Keratinocyte (primary cell): ENCODE measurements around the gene CLEC3B. TPM values are rescaled to one million over a fixed set of nuclear protein-coding genes. Genes with fewer than 3 reads are reported as not detected.

ENCODE experiments used
- DNase-seq: peaks from one replicate; pipeline ENCODE4 v3.0.0-alpha.2; 2011; ENCODE audit warnings: low read depth, missing footprints, low spot score
- FAIRE-seq: peaks from 2 replicates; lab custom pipeline; 2011; peaks lifted over from hg19 to GRCh38; lab: Jason Lieb, UNC
- H2AFZ ChIP-seq: 2 replicates; pipeline ENCODE4 v1.6.0; 2012; ENCODE audit warnings: low read length, control low read depth, inconsistent platforms; ENCODE audit not compliant: control insufficient read depth
- H3K27ac ChIP-seq: 2 replicates; pipeline ENCODE4 v1.5.1; 2011; ENCODE audit warnings: low read length; ENCODE audit not compliant: control insufficient read depth, insufficient read depth
- H3K27me3 ChIP-seq: 3 replicates; pipeline ENCODE4 v1.6.0; 2011; ENCODE audit warnings: low read length; ENCODE audit not compliant: control insufficient read depth, insufficient read depth; ENCODE audit errors: extremely low read depth
- H3K36me3 ChIP-seq, 2 experiments: 2 replicates in 1 of 2; 3 replicates in 1 of 2; pipeline ENCODE4 v1.5.1; 2011; ENCODE audit warnings: low read length in 2 of 2, mild to moderate bottlenecking in 1 of 2; ENCODE audit not compliant: control insufficient read depth in 2 of 2, insufficient read depth in 2 of 2; ENCODE audit errors: extremely low read depth in 1 of 2
- H3K4me1 ChIP-seq: 3 replicates; pipeline ENCODE4 v1.5.1; 2011; ENCODE audit warnings: low read length; ENCODE audit not compliant: control insufficient read depth, insufficient read depth; ENCODE audit errors: extremely low read depth
- H3K4me2 ChIP-seq: 3 replicates; pipeline ENCODE4 v1.6.0; 2011; ENCODE audit warnings: low read depth, low read length; ENCODE audit not compliant: control insufficient read depth, insufficient read depth; ENCODE audit errors: extremely low read depth
- H3K4me3 ChIP-seq, 3 experiments: fragments of 200-600 bp in 1 of 3; sonication (generic) in 1 of 3; 2 replicates in 2 of 3; 3 replicates in 1 of 3; pipeline ENCODE4 v1.5.1; 2011 to 2016; ENCODE audit warnings: low read length in 3 of 3, mild to moderate bottlenecking in 3 of 3, control low read depth in 2 of 3, inconsistent platforms in 1 of 3, low read depth in 1 of 3, mixed read lengths in 1 of 3, mixed run types in 1 of 3, moderate library complexity in 1 of 3; ENCODE audit not compliant: control insufficient read depth in 2 of 3, insufficient read depth in 2 of 3; ENCODE audit errors: extremely low read depth in 1 of 3
- H3K79me2 ChIP-seq: 2 replicates; pipeline ENCODE4 v1.6.0; 2012; ENCODE audit warnings: low read length; ENCODE audit not compliant: control insufficient read depth, insufficient read depth
- H3K9ac ChIP-seq: 3 replicates; pipeline ENCODE4 v1.6.0; 2011; ENCODE audit warnings: low read length; ENCODE audit not compliant: control insufficient read depth, insufficient read depth; ENCODE audit errors: extremely low read depth
- H3K9me1 ChIP-seq: 3 replicates; pipeline ENCODE4 v1.6.0; 2011; ENCODE audit warnings: low read length; ENCODE audit not compliant: control insufficient read depth, insufficient read depth; ENCODE audit errors: extremely low read depth
- H3K9me3 ChIP-seq: 2 replicates; pipeline ENCODE4 v1.5.1; 2012; ENCODE audit warnings: low read depth, low read length; ENCODE audit not compliant: control insufficient read depth
- H4K20me1 ChIP-seq: 3 replicates; pipeline ENCODE4 v1.6.0; 2011; ENCODE audit warnings: low read length; ENCODE audit not compliant: control insufficient read depth, insufficient read depth; ENCODE audit errors: extremely low read depth
- EZH2 ChIP-seq: IDR thresholded peaks from one replicate; pipeline ENCODE4 v1.6.1; 2012; ENCODE audit warnings: inconsistent platforms, mild to moderate bottlenecking, low read length, moderate library complexity
- dilution Hi-C: fragments of 300-500 bp; cut with MboI; formaldehyde crosslinking; loops from one replicate; pipeline ENCODE4 v1.7.0; 2020; ENCODE audit warnings: low sequenced_read_pairs; ENCODE audit not compliant: extremely low pct_ligation_motif_present
- polyA plus RNA-seq, 5 experiments: library from polyadenylated mRNA; depleted of rRNA in 3 of 5; stranded (reverse) in 3 of 5; stranded (forward) in 1 of 5; unstranded in 1 of 5; fragments of >200 nt; gene quantifications; 1 replicate in 1 of 5; 2 replicates in 3 of 5; 3 replicates in 1 of 5; pipeline versions ENCODE4 v1.2.1 to v1.2.3, GENCODE V29; 2011 to 2012; ENCODE audit warnings: missing spikeins in 2 of 5, low read depth in 1 of 5, low replicate concordance in 1 of 5
- small RNA-seq, 3 experiments: library from RNA; depleted of rRNA; stranded (forward); fragments of <200 nt; gene quantifications; one replicate each; pipeline ENCODE3, GENCODE V24; 2012; ENCODE audit warnings: low read depth in 3 of 3, low replicate concordance in 1 of 3; ENCODE audit not compliant: insufficient read length in 3 of 3
- TF ChIP-seq, protein P1 (sequence below), 3 experiments: IDR thresholded peaks in 1 of 3; conservative IDR thresholded peaks in 1 of 3; optimal IDR thresholded peaks in 1 of 3; 2 replicates in 2 of 3; 3 replicates in 1 of 3; pipeline versions ENCODE3 to v1.5.1; 2011; ENCODE audit warnings: low read length in 3 of 3, mild to moderate bottlenecking in 3 of 3, moderate library complexity in 2 of 3, control low read depth in 1 of 3, inconsistent platforms in 1 of 3; ENCODE audit not compliant: insufficient read depth in 2 of 3; ENCODE audit errors: extremely low read depth in 1 of 3

The CLEC3B gene
- polyA plus RNA-seq, 1 donor (not counting 4 experiments of a cell fraction or from before 2014, with no cell fraction given) = not detected

DNA sequence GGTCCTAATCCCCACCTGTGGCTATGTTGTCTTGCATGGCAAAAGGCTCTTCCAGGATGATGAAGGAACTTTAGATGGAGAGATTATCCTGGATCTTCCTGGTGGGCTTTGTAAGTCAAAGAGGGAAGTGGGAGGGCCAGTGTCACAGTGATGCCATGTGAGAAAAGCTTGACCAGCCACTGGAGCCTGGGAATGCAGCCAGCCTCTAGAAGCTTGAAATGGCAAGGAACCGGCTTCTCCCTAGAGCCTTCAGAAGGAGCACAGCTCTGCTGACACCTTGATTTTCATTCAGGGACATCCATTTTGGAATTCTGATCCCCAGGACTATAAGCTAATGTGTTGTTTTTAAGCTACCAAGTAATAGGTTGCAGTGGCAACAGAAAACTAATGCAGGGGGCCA lies 58.3 kb downstream of the CLEC3B start:
- H3K36me3 ChIP-seq = peaks cover 39 to 55% of the 10 kb centered on the region in 2 experiments
- H3K79me2 ChIP-seq = peaks cover 26% of the 10 kb centered on the region
- dilution Hi-C loops = no loop called here
- H3K9me3 ChIP-seq = no peaks in the 10 kb centered on the region
- FAIRE-seq = no peak
- peaks cover 14% of the 10 kb centered on the region for H3K4me1 ChIP-seq
- no peak overlapping the region for H3K4me2 ChIP-seq
- H3K27ac ChIP-seq = no peak overlapping the region
- H2AFZ ChIP-seq = no peak overlapping the region
- no peaks in the 10 kb centered on the region for H3K27me3 ChIP-seq
- no peak overlapping the region for H3K9ac ChIP-seq
- H3K4me3 ChIP-seq = no peak overlapping the region
- peaks cover 3% of the 10 kb centered on the region for H3K9me1 ChIP-seq
- H4K20me1 ChIP-seq = no peaks in the 10 kb centered on the region
- no peak for TF ChIP-seq EZH2
- TF ChIP-seq, protein P1, sequence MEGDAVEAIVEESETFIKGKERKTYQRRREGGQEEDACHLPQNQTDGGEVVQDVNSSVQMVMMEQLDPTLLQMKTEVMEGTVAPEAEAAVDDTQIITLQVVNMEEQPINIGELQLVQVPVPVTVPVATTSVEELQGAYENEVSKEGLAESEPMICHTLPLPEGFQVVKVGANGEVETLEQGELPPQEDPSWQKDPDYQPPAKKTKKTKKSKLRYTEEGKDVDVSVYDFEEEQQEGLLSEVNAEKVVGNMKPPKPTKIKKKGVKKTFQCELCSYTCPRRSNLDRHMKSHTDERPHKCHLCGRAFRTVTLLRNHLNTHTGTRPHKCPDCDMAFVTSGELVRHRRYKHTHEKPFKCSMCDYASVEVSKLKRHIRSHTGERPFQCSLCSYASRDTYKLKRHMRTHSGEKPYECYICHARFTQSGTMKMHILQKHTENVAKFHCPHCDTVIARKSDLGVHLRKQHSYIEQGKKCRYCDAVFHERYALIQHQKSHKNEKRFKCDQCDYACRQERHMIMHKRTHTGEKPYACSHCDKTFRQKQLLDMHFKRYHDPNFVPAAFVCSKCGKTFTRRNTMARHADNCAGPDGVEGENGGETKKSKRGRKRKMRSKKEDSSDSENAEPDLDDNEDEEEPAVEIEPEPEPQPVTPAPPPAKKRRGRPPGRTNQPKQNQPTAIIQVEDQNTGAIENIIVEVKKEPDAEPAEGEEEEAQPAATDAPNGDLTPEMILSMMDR (optimal IDR thresholded peaks at IDR 0.05 in 1 of 3, IDR thresholded peaks at IDR 0.05 in 1 of 3, conservative IDR thresholded peaks at IDR 0.05 in 1 of 3; ENCODE audit: extremely low read depth in 1 of 3, insufficient read depth in 2 of 3, low read length in 3 of 3) = no peak
- no peak for DNase-seq

GRCh38 chr3:45084820-45085816 lies 59.0 kb downstream of the CLEC3B start:
- Histone ChIP-seq H3K4me3 (no peak overlapping the region), H3K27me3 (no peaks in the 10 kb centered on the region), H3K27ac (no peak overlapping the region), H3K4me2 (no peak overlapping the region), H3K79me2 (peaks cover 32% of the 10 kb centered on the region), H3K9ac (no peak overlapping the region), H3K4me1 (peaks cover 22% of the 10 kb centered on the region), H4K20me1 (no peaks in the 10 kb centered on the region), H2AFZ (no peak overlapping the region), H3K36me3 (peaks cover 46 to 62% of the 10 kb centered on the region in 2 experiments), H3K9me1 (peaks cover 3% of the 10 kb centered on the region), H3K9me3 (no peaks in the 10 kb centered on the region)
- TF ChIP-seq, protein P1 (optimal IDR thresholded peaks at IDR 0.05 in 1 of 3, IDR thresholded peaks at IDR 0.05 in 1 of 3, conservative IDR thresholded peaks at IDR 0.05 in 1 of 3; ENCODE audit: extremely low read depth in 1 of 3, insufficient read depth in 2 of 3, low read length in 3 of 3) = no peak
- no peak for TF ChIP-seq EZH2
- FAIRE-seq (peak; percentile 80), DNase-seq (no peak)
- dilution Hi-C loops = no loop called here

Small RNAs within 50 kb of the gene (small RNA-seq; reads per million reads assigned to genes)
- 0 reads per million in 3 experiments for gene RNU5B-3P

Other genes with a start within 250 kb of the CLEC3B start
- 15.0 to 25.2 TPM (median 19.5 TPM) in 3 replicates for gene TMEM42, start 164.4 kb upstream of the CLEC3B start, polyA plus RNA-seq
- 1.3 to 2.2 TPM (median 1.3 TPM) in 3 replicates for gene TGM4, start 151.7 kb upstream of the CLEC3B start, polyA plus RNA-seq
- gene ZDHHC3, start 50.1 kb upstream of the CLEC3B start, polyA plus RNA-seq = 151 to 203 TPM (median 162 TPM) in 3 replicates
- gene EXOSC7, start 50.1 kb upstream of the CLEC3B start, polyA plus RNA-seq = 75.9 to 94.4 TPM (median 89.3 TPM) in 3 replicates
- 71.0 to 171 TPM (median 85.8 TPM) in 3 replicates for gene CDCP1, start 120.1 kb downstream of the CLEC3B start, polyA plus RNA-seq
- gene TMEM158, start 200.0 kb downstream of the CLEC3B start, polyA plus RNA-seq = 2.0 to 3.4 TPM (median 2.0 TPM) in 3 replicates